ENCODE results near the gene CDC25A. TPM values are rescaled to one million over a fixed set of nuclear protein-coding genes. Genes with fewer than 3 reads are reported as not detected.
A peak's percentile ranks its signal among the peaks of the same experiment; 100 is the strongest.
"Not testable (repeated sequence)": the region's sequence is repeated elsewhere in the genome, so short reads cannot be mapped to it uniquely, and the experiment has no call there.

The CDC25A gene
- total RNA-seq, 1 donor from 2014 or later, result 0.83 TPM

- DNase-seq (no peak), ATAC-seq (no peak)
- TF ChIP-seq CTCF (IDR thresholded peaks at IDR 0.05), result no peak
- no peak overlapping the region for H3K27ac ChIP-seq
- H3K36me3 ChIP-seq, result no peaks in the 10 kb centered on the region
- H3K27me3 ChIP-seq (ENCODE audit: low read depth), result no peaks in the 10 kb centered on the region
- H3K4me1 ChIP-seq, result peaks cover 5% of the 10 kb centered on the region
- H3K4me3 ChIP-seq, result no peak overlapping the region
- intact Hi-C loops (cut with DNase I), result no loop called here
- no peaks in the 10 kb centered on the region for H3K9me3 ChIP-seq
Observed at GRCh38 chr3:48118322-48118721, 69.9 kb downstream of the CDC25A start.

- no peaks in the 10 kb centered on the region for H3K27me3 ChIP-seq (ENCODE audit: low read depth)
- no peak overlapping the region for H3K4me3 ChIP-seq
- ATAC-seq (no peak), DNase-seq (no peak)
- H3K9me3 ChIP-seq, result peaks cover 4% of the 10 kb centered on the region
- H3K36me3 ChIP-seq, result no peaks in the 10 kb centered on the region
- H3K27ac ChIP-seq, result peak overlapping the region; percentile 28
- no peak for TF ChIP-seq CTCF (IDR thresholded peaks at IDR 0.05)
- H3K4me1 ChIP-seq, result peaks cover 8% of the 10 kb centered on the region
- intact Hi-C loops (cut with DNase I), result no loop called here
Observed at GRCh38 chr3:48112813-48113212, 75.4 kb downstream of the CDC25A start.

- H3K27ac ChIP-seq, result peak overlapping the region; percentile 28
- H3K36me3 ChIP-seq; H3K27me3 ChIP-seq (ENCODE audit: low read depth); H3K9me3 ChIP-seq; H3K4me1 ChIP-seq; H3K4me3 ChIP-seq; DNase-seq; ATAC-seq; intact Hi-C loops (cut with DNase I): not testable (repeated sequence)
Observed at GRCh38 chr3:48112108-48112791, 76.0 kb downstream of the CDC25A start.

GRCh38 chr3:48110463-48110862 lies 77.8 kb downstream of the CDC25A start:
- no peak overlapping the region for H3K27ac ChIP-seq
- H3K36me3 ChIP-seq, result no peaks in the 10 kb centered on the region
- no peak overlapping the region for H3K4me3 ChIP-seq
- peaks cover 8% of the 10 kb centered on the region for H3K4me1 ChIP-seq
- peaks cover 4% of the 10 kb centered on the region for H3K9me3 ChIP-seq
- TF ChIP-seq CTCF (IDR thresholded peaks at IDR 0.05), result no peak
- intact Hi-C loops (cut with DNase I), result no loop called here
- H3K27me3 ChIP-seq (ENCODE audit: low read depth), result no peaks in the 10 kb centered on the region
- DNase-seq (no peak), ATAC-seq (no peak)

GRCh38 chr3:48107227-48107626 lies 81.0 kb downstream of the CDC25A start:
- no peak for DNase-seq
- Histone ChIP-seq H3K36me3 (no peaks in the 10 kb centered on the region), H3K4me1 (no peaks in the 10 kb centered on the region), H3K27ac (no peak overlapping the region), H3K9me3 (peaks cover 4% of the 10 kb centered on the region), H3K27me3 (ENCODE audit: low read depth) (no peaks in the 10 kb centered on the region), H3K4me3 (no peak overlapping the region)
- no peak for TF ChIP-seq CTCF (IDR thresholded peaks at IDR 0.05)
- no peak for ATAC-seq
- intact Hi-C loops (cut with DNase I), result no loop called here

Small RNAs within 50 kb of the gene (microRNA-seq; reads per million reads assigned to microRNA genes)
- not detected for gene MIR4443 (ENCODE audit: borderline number of aligned reads)

Other genes starting within 250 kb of the CDC25A start
- 166 TPM for gene MAP4, start 172.0 kb downstream of the CDC25A start, total RNA-seq
- gene CAMP, start 35.1 kb upstream of the CDC25A start, total RNA-seq, result 2.3 TPM
- gene ZNF589, start 52.7 kb upstream of the CDC25A start, total RNA-seq, result 23.8 TPM
- 34.7 TPM for gene NME6, start 113.0 kb upstream of the CDC25A start, total RNA-seq
- gene SPINK8, start 145.2 kb upstream of the CDC25A start, total RNA-seq, result not detected
- gene FBXW12, start 183.8 kb upstream of the CDC25A start, total RNA-seq, result not detected
- 94.3 TPM for gene PLXNB1, start 241.7 kb upstream of the CDC25A start, total RNA-seq

Measured in lower lobe of right lung (tissue), 2 donors.